ENCODE measurements around the gene SNX32.
A peak's percentile ranks its signal among the peaks of the same experiment; 100 is the strongest.

Gene SNX32

GRCh38 chr11:65869643-65870306, 36.0 kb downstream of the SNX32 start:
- Histone ChIP-seq H3K27ac (ENCODE audit: insufficient read depth, low read depth, low read length, poor library complexity, severe bottlenecking) (no peak overlapping the region), H3K9me3 (ENCODE audit: control insufficient read depth, low read length) (no peaks in the 10 kb centered on the region), H3K4me1 (ENCODE audit: control insufficient read depth, insufficient read depth, low read length) (peaks cover 4% of the 10 kb centered on the region), H3K27me3 (ENCODE audit: control insufficient read depth, insufficient read depth, low read length, poor library complexity, severe bottlenecking) (peaks cover 19% of the 10 kb centered on the region), H3K36me3 (ENCODE audit: control insufficient read depth, insufficient read depth, low read length) (peaks cover 16% of the 10 kb centered on the region), H3K4me3 (ENCODE audit: insufficient read depth, low read depth, low read length) (no peak overlapping the region)
- WGBS, 2 experiments: 88 to 91% methylated on average over 24 of the region's 24 CpGs

- peaks cover 19% of the 10 kb centered on the region for H3K27me3 ChIP-seq (ENCODE audit: control insufficient read depth, insufficient read depth, low read length, poor library complexity, severe bottlenecking)
- H3K4me1 ChIP-seq (ENCODE audit: control insufficient read depth, insufficient read depth, low read length): peaks cover 4% of the 10 kb centered on the region
- H3K9me3 ChIP-seq (ENCODE audit: control insufficient read depth, low read length): no peaks in the 10 kb centered on the region
- peaks cover 12% of the 10 kb centered on the region for H3K36me3 ChIP-seq (ENCODE audit: control insufficient read depth, insufficient read depth, low read length)
- no peak overlapping the region for H3K27ac ChIP-seq (ENCODE audit: insufficient read depth, low read depth, low read length, poor library complexity, severe bottlenecking)
- 93% methylated on average over 11 of the region's 11 CpGs for WGBS, 2 experiments
- H3K4me3 ChIP-seq (ENCODE audit: insufficient read depth, low read depth, low read length): no peak overlapping the region
Observed at GRCh38 chr11:65870307-65870658, 36.5 kb downstream of the SNX32 start.

- Histone ChIP-seq H3K27me3 (ENCODE audit: control insufficient read depth, insufficient read depth, low read length, poor library complexity, severe bottlenecking) (peaks cover 19% of the 10 kb centered on the region), H3K36me3 (ENCODE audit: control insufficient read depth, insufficient read depth, low read length) (peaks cover 5% of the 10 kb centered on the region), H3K27ac (ENCODE audit: insufficient read depth, low read depth, low read length, poor library complexity, severe bottlenecking) (no peak overlapping the region), H3K4me1 (ENCODE audit: control insufficient read depth, insufficient read depth, low read length) (peaks cover 4% of the 10 kb centered on the region), H3K9me3 (ENCODE audit: control insufficient read depth, low read length) (no peaks in the 10 kb centered on the region), H3K4me3 (ENCODE audit: insufficient read depth, low read depth, low read length) (no peak overlapping the region)
- WGBS, 2 experiments: 86 to 89% methylated on average over 24 of the region's 24 CpGs
Observed at GRCh38 chr11:65870706-65871681, 37.2 kb downstream of the SNX32 start.

- Histone ChIP-seq H3K4me1 (ENCODE audit: control insufficient read depth, insufficient read depth, low read length) (peaks cover 4% of the 10 kb centered on the region), H3K36me3 (ENCODE audit: control insufficient read depth, insufficient read depth, low read length) (no peaks in the 10 kb centered on the region), H3K4me3 (ENCODE audit: insufficient read depth, low read depth, low read length) (peak overlapping the region; percentile 44), H3K27ac (ENCODE audit: insufficient read depth, low read depth, low read length, poor library complexity, severe bottlenecking) (no peak overlapping the region), H3K9me3 (ENCODE audit: control insufficient read depth, low read length) (no peaks in the 10 kb centered on the region), H3K27me3 (ENCODE audit: control insufficient read depth, insufficient read depth, low read length, poor library complexity, severe bottlenecking) (peaks cover 19% of the 10 kb centered on the region)
- WGBS, 2 experiments: 36 to 39% methylated on average over 26 of the region's 26 CpGs
Observed at GRCh38 chr11:65871811-65872548, 38.2 kb downstream of the SNX32 start.

- H3K4me3 ChIP-seq (ENCODE audit: insufficient read depth, low read depth, low read length): peak within 1 kb of the TSS; percentile 44
- H3K36me3 ChIP-seq (ENCODE audit: control insufficient read depth, insufficient read depth, low read length): no peaks in the 10 kb centered on the region
- no peaks in the 10 kb centered on the region for H3K9me3 ChIP-seq (ENCODE audit: control insufficient read depth, low read length)
- peaks cover 4% of the 10 kb centered on the region for H3K4me1 ChIP-seq (ENCODE audit: control insufficient read depth, insufficient read depth, low read length)
- H3K27me3 ChIP-seq (ENCODE audit: control insufficient read depth, insufficient read depth, low read length, poor library complexity, severe bottlenecking): peaks cover 19% of the 10 kb centered on the region
- H3K27ac ChIP-seq (ENCODE audit: insufficient read depth, low read depth, low read length, poor library complexity, severe bottlenecking): no peak within 1 kb of the TSS
- WGBS, 2 experiments: 1% methylated on average over 69 of the region's 69 CpGs
Observed at GRCh38 chr11:65872586-65873317, 39.0 kb downstream of the SNX32 start, which contains the start of gene EFEMP2. Gene EFEMP2, minus strand, starts transcription at chr11:65872800. Its CDS starts 446 bp downstream, at chr11:65872354.

- no peak overlapping the region for H3K27ac ChIP-seq (ENCODE audit: insufficient read depth, low read depth, low read length, poor library complexity, severe bottlenecking)
- H3K4me3 ChIP-seq (ENCODE audit: insufficient read depth, low read depth, low read length): peak overlapping the region; percentile 44
- H3K4me1 ChIP-seq (ENCODE audit: control insufficient read depth, insufficient read depth, low read length): peaks cover 4% of the 10 kb centered on the region
- no peaks in the 10 kb centered on the region for H3K9me3 ChIP-seq (ENCODE audit: control insufficient read depth, low read length)
- H3K36me3 ChIP-seq (ENCODE audit: control insufficient read depth, insufficient read depth, low read length): no peaks in the 10 kb centered on the region
- 11% methylated on average over 54 of the region's 54 CpGs for WGBS, 2 experiments
- H3K27me3 ChIP-seq (ENCODE audit: control insufficient read depth, insufficient read depth, low read length, poor library complexity, severe bottlenecking): peaks cover 19% of the 10 kb centered on the region
Observed at GRCh38 chr11:65873318-65874156, 39.8 kb downstream of the SNX32 start.

- 82 to 88% methylated on average over 7 of the region's 7 CpGs for WGBS, 2 experiments
- peaks cover 3% of the 10 kb centered on the region for H3K4me1 ChIP-seq (ENCODE audit: control insufficient read depth, insufficient read depth, low read length)
- no peaks in the 10 kb centered on the region for H3K9me3 ChIP-seq (ENCODE audit: control insufficient read depth, low read length)
- peaks cover 19% of the 10 kb centered on the region for H3K36me3 ChIP-seq (ENCODE audit: control insufficient read depth, insufficient read depth, low read length)
- H3K27ac ChIP-seq (ENCODE audit: insufficient read depth, low read depth, low read length, poor library complexity, severe bottlenecking): no peak within 1 kb of the TSS
- H3K27me3 ChIP-seq (ENCODE audit: control insufficient read depth, insufficient read depth, low read length, poor library complexity, severe bottlenecking): no peaks in the 10 kb centered on the region
- no peak within 1 kb of the TSS for H3K4me3 ChIP-seq (ENCODE audit: insufficient read depth, low read depth, low read length)
Observed at GRCh38 chr11:65879617-65880016, 45.9 kb downstream of the SNX32 start, which contains the start of gene CTSW. Gene CTSW, plus strand, starts transcription at chr11:65879837. Its CDS starts 18 bp downstream, at chr11:65879855.

GRCh38 chr11:65880027-65880426, 46.3 kb downstream of the SNX32 start:
- Histone ChIP-seq H3K9me3 (ENCODE audit: control insufficient read depth, low read length) (no peaks in the 10 kb centered on the region), H3K36me3 (ENCODE audit: control insufficient read depth, insufficient read depth, low read length) (peaks cover 19% of the 10 kb centered on the region), H3K27me3 (ENCODE audit: control insufficient read depth, insufficient read depth, low read length, poor library complexity, severe bottlenecking) (no peaks in the 10 kb centered on the region), H3K4me1 (ENCODE audit: control insufficient read depth, insufficient read depth, low read length) (peaks cover 3% of the 10 kb centered on the region), H3K4me3 (ENCODE audit: insufficient read depth, low read depth, low read length) (no peak overlapping the region), H3K27ac (ENCODE audit: insufficient read depth, low read depth, low read length, poor library complexity, severe bottlenecking) (no peak overlapping the region)
- 90 to 91% methylated on average over 7 of the region's 7 CpGs for WGBS, 2 experiments

Data from ectodermal cell (in vitro differentiated cells).